GM18858 (cell line): ENCODE data around the gene FKBP1B.
"Not testable (repeated sequence)": the region's sequence is repeated elsewhere in the genome, so short reads cannot be mapped to it uniquely, and the experiment has no call there.

Experiments
- ATAC-seq: cut with Tn5 transposase; IDR thresholded peaks from one replicate; pipeline ENCODE4 v1.9.1; 2021; ENCODE audit not compliant: unreplicated experiment

The FKBP1B gene

GRCh38 chr2:24100732-24101131 is 51.2 kb downstream of the FKBP1B start:
- not testable (repeated sequence) for ATAC-seq

GRCh38 chr2:24101992-24102391 is 52.5 kb downstream of the FKBP1B start:
- no peak for ATAC-seq

GRCh38 chr2:24102677-24103076 is 53.1 kb downstream of the FKBP1B start:
- no peak for ATAC-seq

GRCh38 chr2:24104110-24104650 is 54.6 kb downstream of the FKBP1B start:
- ATAC-seq: no peak

GRCh38 chr2:24104906-24105305 is 55.4 kb downstream of the FKBP1B start:
- ATAC-seq: no peak

GRCh38 chr2:24105816-24106215 is 56.3 kb downstream of the FKBP1B start:
- ATAC-seq: no peak

- ATAC-seq: no peak
These were observed 57.2 kb downstream of the FKBP1B start for GRCh38 chr2:24106786-24107185.

- ATAC-seq: no peak
These were observed 57.8 kb downstream of the FKBP1B start for GRCh38 chr2:24107336-24107735.

- ATAC-seq: not testable (repeated sequence)
These were observed 59.9 kb downstream of the FKBP1B start for GRCh38 chr2:24109431-24109830.

- no peak for ATAC-seq
These were observed 61.2 kb downstream of the FKBP1B start for GRCh38 chr2:24110660-24111303.

- ATAC-seq: no peak
These were observed 61.9 kb downstream of the FKBP1B start for GRCh38 chr2:24111407-24111901.
